Stimulated activated CD4-positive, alpha-beta T cell treated with anti-CD3 and anti-CD28 coated beads, Interleukin-1b, Interleukin-23, amount 100 ng/mL, for 1 hour (primary cell): ENCODE measurements around the gene HECTD1.
"Not testable (repeated sequence)": the region's sequence is repeated elsewhere in the genome, so short reads cannot be mapped to it uniquely, and the experiment has no call there.

ENCODE experiments used
- DNase-seq, 2 donors: peaks; one replicate each; pipeline ENCODE4 v3.0.0-alpha.2; 2020; ENCODE audit warnings: low read depth in 2 of 2

The HECTD1 gene

DNA sequence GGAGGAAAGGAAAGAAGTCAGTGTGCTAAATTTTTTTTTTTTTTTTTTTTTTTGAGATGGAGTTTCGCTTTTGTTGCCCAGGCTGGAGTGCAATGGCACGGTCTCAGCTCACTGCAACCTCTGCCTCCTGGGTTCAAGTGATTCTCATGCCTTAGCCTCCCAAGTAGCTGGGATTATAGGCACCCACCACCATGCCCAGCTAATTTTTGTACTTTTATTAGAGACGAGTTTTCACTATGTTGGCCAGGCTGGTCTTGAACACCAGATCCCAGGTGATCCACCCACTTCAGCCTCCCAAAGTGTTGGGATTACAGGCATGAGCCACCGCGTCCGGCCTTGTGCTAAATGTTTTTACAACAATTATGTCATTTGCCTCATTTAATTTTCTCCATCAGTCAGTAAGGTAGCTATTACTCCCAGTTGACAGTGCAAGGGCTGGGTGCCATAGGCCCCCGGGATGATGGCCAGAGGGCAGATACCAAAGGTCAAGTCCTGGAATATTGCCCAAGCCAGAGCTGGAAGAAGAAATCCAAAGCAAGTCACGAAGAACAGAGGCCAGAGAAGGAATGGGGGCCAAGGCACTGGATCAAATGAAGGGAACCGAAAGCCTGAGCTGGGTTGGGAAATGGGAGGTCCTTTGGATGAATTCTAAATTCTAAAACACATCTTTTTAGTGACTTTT lies 154.5 kb downstream of the HECTD1 start:
- DNase-seq: not testable (repeated sequence)

DNA sequence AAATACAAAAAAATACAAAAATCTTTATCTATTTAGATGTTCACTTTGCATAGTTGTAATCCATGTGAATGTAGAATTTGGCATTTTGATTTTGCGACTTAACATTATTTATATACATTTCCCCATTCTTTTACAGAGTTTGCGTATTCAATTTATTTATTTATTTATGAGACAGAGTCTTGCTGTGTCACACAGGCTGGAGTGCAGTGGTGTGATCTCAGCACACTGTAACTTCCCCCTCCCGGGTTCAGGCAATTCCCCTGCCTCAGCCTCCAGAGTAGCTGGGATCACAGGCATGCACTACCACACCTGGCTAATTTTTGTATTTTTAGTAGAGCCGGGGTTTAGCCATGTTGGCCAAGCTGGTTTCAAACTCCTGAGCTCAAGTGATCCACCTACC lies 156.1 kb downstream of the HECTD1 start:
- no peak for DNase-seq

DNA sequence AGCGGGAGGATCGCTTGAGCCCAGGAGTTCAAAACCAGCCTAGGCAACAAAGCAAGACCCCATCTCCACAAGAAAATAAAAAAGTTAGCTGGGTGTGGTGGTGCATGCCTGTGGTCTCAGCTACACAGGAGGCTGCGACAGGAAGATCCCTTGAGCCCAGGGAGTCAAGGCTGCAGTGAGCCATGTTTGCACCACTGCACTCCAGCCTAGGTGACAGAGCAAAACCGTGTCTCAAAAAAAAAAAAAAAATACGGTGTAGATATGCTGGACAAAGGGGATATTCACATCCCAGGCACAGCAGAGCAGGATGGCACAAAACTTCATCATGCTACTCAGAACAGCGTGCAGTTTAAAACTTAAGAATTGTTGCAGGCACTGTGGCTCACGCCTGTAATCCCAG lies 156.6 kb downstream of the HECTD1 start:
- no peak for DNase-seq
